GM23248 (cell line): Measurements from ENCODE around the gene TMEM108.

ENCODE experiments used
- EZH2 ChIP-seq: fragments of 200-600 bp; sonication (generic); IDR thresholded peaks from 2 replicates; pipeline ENCODE4 v1.6.1; 2018; ENCODE audit warnings: antibody characterized with exemption, mild to moderate bottlenecking; ENCODE audit not compliant: insufficient read depth, poor library complexity, severe bottlenecking
- EZH2phosphoT487 ChIP-seq: fragments of 200-600 bp; sonication (generic); IDR thresholded peaks from 2 replicates; pipeline ENCODE4 v1.6.1; 2018; ENCODE audit warnings: antibody characterized with exemption, moderate library complexity, mild to moderate bottlenecking, low read depth; ENCODE audit not compliant: insufficient read depth

DNA sequence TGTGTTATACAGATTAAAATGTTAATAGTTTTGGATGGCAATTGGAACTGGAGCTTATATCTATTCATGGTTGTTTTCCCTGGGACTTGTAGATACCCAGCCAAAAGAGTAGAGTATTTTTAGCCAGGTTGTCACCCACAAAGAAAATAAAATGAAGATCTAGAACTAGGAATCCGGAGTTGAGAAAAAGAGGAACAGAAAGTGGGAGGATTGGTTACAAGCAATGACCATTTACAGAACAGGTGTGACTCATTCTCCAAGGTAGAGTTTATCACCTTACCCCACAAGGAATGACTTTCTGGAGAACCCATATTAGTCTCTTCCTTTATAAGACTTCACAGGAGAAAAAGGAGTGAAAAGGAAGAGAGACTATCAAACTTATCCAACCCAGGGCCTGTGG is 99.8 kb downstream of the TMEM108 start:
- TF ChIP-seq EZH2phosphoT487 (no peak), EZH2 (no peak)
